Measurements from ENCODE around the gene DPYSL5.
"Not testable (repeated sequence)": the region's sequence is repeated elsewhere in the genome, so short reads cannot be mapped to it uniquely, and the experiment has no call there.

DPYSL5 gene

GRCh38 chr2:26880910-26881435, 33.0 kb downstream of the DPYSL5 start:
- Mint-ChIP-seq H3K27ac (no peak overlapping the region), H3K27me3 (ENCODE audit: low read depth) (peaks cover 8% of the 10 kb centered on the region), H3K4me3 (no peak overlapping the region), H3K9me3 (no peaks in the 10 kb centered on the region), H3K36me3 (ENCODE audit: low read depth) (no peaks in the 10 kb centered on the region), H3K4me1 (peaks cover 21% of the 10 kb centered on the region)
- no peak for TF ChIP-seq CTCF (IDR thresholded peaks at IDR 0.05; ENCODE audit: unreplicated experiment in 3 of 3)

GRCh38 chr2:26882220-26882619, 34.3 kb downstream of the DPYSL5 start:
- not testable (repeated sequence) for H3K27ac Mint-ChIP-seq; H3K36me3 Mint-ChIP-seq (ENCODE audit: low read depth); H3K4me3 Mint-ChIP-seq; H3K27me3 Mint-ChIP-seq (ENCODE audit: low read depth); H3K9me3 Mint-ChIP-seq
- peaks cover 25% of the 10 kb centered on the region for H3K4me1 Mint-ChIP-seq

- no peaks in the 10 kb centered on the region for H3K9me3 Mint-ChIP-seq
- peaks cover 25% of the 10 kb centered on the region for H3K4me1 Mint-ChIP-seq
- no peak for TF ChIP-seq CTCF (IDR thresholded peaks at IDR 0.05; ENCODE audit: unreplicated experiment in 3 of 3)
- no peaks in the 10 kb centered on the region for H3K36me3 Mint-ChIP-seq (ENCODE audit: low read depth)
- H3K4me3 Mint-ChIP-seq: no peak overlapping the region
- H3K27me3 Mint-ChIP-seq (ENCODE audit: low read depth): peaks cover 11% of the 10 kb centered on the region
- H3K27ac Mint-ChIP-seq: peak overlapping the region in 1 of 3 experiments; percentile 54
Measured at GRCh38 chr2:26883956-26884355, 36.0 kb downstream of the DPYSL5 start.

GRCh38 chr2:26884486-26884885, 36.6 kb downstream of the DPYSL5 start:
- peak overlapping the region in 1 of 3 experiments; percentile 4 for H3K27ac Mint-ChIP-seq
- H3K4me3 Mint-ChIP-seq: no peak overlapping the region
- H3K27me3 Mint-ChIP-seq (ENCODE audit: low read depth): peaks cover 12% of the 10 kb centered on the region
- no peak for TF ChIP-seq CTCF (IDR thresholded peaks at IDR 0.05; ENCODE audit: unreplicated experiment in 3 of 3)
- H3K9me3 Mint-ChIP-seq: no peaks in the 10 kb centered on the region
- H3K4me1 Mint-ChIP-seq: peaks cover 25% of the 10 kb centered on the region
- H3K36me3 Mint-ChIP-seq (ENCODE audit: low read depth): no peaks in the 10 kb centered on the region

- H3K36me3 Mint-ChIP-seq (ENCODE audit: low read depth): no peaks in the 10 kb centered on the region
- H3K4me3 Mint-ChIP-seq: no peak overlapping the region
- no peak for TF ChIP-seq CTCF (IDR thresholded peaks at IDR 0.05; ENCODE audit: unreplicated experiment in 3 of 3)
- peaks cover 9% of the 10 kb centered on the region for H3K27me3 Mint-ChIP-seq (ENCODE audit: low read depth)
- peaks cover 25% of the 10 kb centered on the region for H3K4me1 Mint-ChIP-seq
- no peak overlapping the region for H3K27ac Mint-ChIP-seq
- no peaks in the 10 kb centered on the region for H3K9me3 Mint-ChIP-seq
Measured at GRCh38 chr2:26885651-26886329, 37.9 kb downstream of the DPYSL5 start.

GRCh38 chr2:26886736-26887135, 38.8 kb downstream of the DPYSL5 start:
- Mint-ChIP-seq H3K27ac (no peak overlapping the region), H3K9me3 (no peaks in the 10 kb centered on the region), H3K36me3 (ENCODE audit: low read depth) (no peaks in the 10 kb centered on the region), H3K4me3 (no peak overlapping the region), H3K4me1 (peaks cover 25% of the 10 kb centered on the region), H3K27me3 (ENCODE audit: low read depth) (peaks cover 4% of the 10 kb centered on the region)
- no peak for TF ChIP-seq CTCF (IDR thresholded peaks at IDR 0.05; ENCODE audit: unreplicated experiment in 3 of 3)
